ENCODE data around the gene KCNK3.
A peak's percentile ranks its signal among the peaks of the same experiment; 100 is the strongest.

Gene KCNK3

GRCh38 chr2:26692897-26693849, 651 bp downstream of the KCNK3 start:
- DNase-seq, result peak; percentile 24

- DNase-seq, result no peak
These were observed 1.5 kb downstream of the KCNK3 start for GRCh38 chr2:26694001-26694400.

GRCh38 chr2:26696351-26696816, 3.9 kb downstream of the KCNK3 start:
- DNase-seq, result no peak

GRCh38 chr2:26697425-26697824, 4.9 kb downstream of the KCNK3 start:
- DNase-seq, result no peak

GRCh38 chr2:26699295-26699694, 6.8 kb downstream of the KCNK3 start:
- no peak for DNase-seq

- no peak for DNase-seq
These were observed 7.6 kb downstream of the KCNK3 start for GRCh38 chr2:26700078-26700477.

GRCh38 chr2:26701596-26701995, 9.1 kb downstream of the KCNK3 start:
- no peak for DNase-seq

GRCh38 chr2:26702025-26702424, 9.5 kb downstream of the KCNK3 start:
- no peak for DNase-seq

- DNase-seq, result no peak
These were observed 12.0 kb downstream of the KCNK3 start for GRCh38 chr2:26704441-26704977.

GRCh38 chr2:26705126-26705525, 12.6 kb downstream of the KCNK3 start:
- no peak for DNase-seq

- no peak for DNase-seq
These were observed 13.6 kb downstream of the KCNK3 start for GRCh38 chr2:26706093-26706492.

- no peak for DNase-seq
These were observed 14.3 kb downstream of the KCNK3 start for GRCh38 chr2:26706616-26707473.

GRCh38 chr2:26707747-26708146, 15.2 kb downstream of the KCNK3 start:
- no peak for DNase-seq

- DNase-seq, result no peak
These were observed 15.9 kb downstream of the KCNK3 start for GRCh38 chr2:26708457-26708856.

- no peak for DNase-seq
These were observed 17.0 kb downstream of the KCNK3 start for GRCh38 chr2:26709323-26710110.

GRCh38 chr2:26710145-26710544, 17.6 kb downstream of the KCNK3 start:
- no peak for DNase-seq

- no peak for DNase-seq
These were observed 18.4 kb downstream of the KCNK3 start for GRCh38 chr2:26710743-26711456.

GRCh38 chr2:26711457-26712161, 19.1 kb downstream of the KCNK3 start:
- no peak for DNase-seq

- no peak for DNase-seq
These were observed 20.3 kb downstream of the KCNK3 start for GRCh38 chr2:26712486-26713465.
